ENCODE results near the gene GNA15.
"Not testable (repeated sequence)": the region's sequence is repeated elsewhere in the genome, so short reads cannot be mapped to it uniquely, and the experiment has no call there.

GNA15 gene

DNA sequence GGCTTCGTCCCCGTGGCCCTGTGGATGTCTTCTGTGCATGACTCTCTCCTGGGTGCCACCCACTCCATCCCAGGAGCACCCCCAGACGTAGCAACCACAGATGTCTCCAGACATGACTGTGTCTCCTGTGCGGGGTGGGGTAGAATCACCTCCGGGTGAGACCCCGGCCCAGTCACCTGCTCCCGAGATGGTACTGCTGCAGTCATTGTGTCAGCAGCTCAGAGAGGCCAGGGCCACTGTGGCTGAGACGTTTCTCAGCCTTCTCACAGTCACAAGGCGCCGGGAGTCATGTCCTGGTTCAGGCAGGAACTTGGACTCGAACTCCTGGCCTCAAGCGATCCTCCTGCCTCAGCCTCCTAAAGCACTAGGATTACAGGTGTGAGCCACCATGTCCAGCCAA is 66.5 kb downstream of the GNA15 start:
- TF ChIP-seq, protein P1, sequence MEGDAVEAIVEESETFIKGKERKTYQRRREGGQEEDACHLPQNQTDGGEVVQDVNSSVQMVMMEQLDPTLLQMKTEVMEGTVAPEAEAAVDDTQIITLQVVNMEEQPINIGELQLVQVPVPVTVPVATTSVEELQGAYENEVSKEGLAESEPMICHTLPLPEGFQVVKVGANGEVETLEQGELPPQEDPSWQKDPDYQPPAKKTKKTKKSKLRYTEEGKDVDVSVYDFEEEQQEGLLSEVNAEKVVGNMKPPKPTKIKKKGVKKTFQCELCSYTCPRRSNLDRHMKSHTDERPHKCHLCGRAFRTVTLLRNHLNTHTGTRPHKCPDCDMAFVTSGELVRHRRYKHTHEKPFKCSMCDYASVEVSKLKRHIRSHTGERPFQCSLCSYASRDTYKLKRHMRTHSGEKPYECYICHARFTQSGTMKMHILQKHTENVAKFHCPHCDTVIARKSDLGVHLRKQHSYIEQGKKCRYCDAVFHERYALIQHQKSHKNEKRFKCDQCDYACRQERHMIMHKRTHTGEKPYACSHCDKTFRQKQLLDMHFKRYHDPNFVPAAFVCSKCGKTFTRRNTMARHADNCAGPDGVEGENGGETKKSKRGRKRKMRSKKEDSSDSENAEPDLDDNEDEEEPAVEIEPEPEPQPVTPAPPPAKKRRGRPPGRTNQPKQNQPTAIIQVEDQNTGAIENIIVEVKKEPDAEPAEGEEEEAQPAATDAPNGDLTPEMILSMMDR (IDR thresholded peaks at IDR 0.05; ENCODE audit: insufficient read depth, low read depth, low read length, missing control alignments), result no peak
- H3K4me3 ChIP-seq (ENCODE audit: low read depth, low read length), result no peak overlapping the region
- no peak for DNase-seq (ENCODE audit: low read depth)

DNA sequence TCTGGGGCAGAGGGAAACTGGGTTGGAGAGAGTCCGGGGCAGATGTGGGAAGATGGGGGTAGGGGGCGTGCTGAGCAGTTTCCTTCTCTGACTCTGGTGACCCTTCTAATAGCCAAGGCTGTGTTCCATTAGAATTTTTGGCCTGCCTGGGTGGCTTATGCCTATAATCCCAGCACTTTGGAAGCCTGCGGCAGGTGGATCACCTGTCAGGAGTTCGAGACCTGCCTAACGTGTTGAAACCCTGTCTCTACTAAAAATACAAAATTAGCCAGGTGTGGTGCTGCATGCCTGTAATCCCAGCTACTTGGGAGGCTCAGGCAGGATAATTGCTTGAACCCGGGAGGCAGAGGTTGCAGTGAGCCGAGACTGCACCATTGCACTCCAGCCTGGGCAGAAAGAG is 67.1 kb downstream of the GNA15 start:
- H3K4me3 ChIP-seq (ENCODE audit: low read depth, low read length); DNase-seq (ENCODE audit: low read depth): not testable (repeated sequence)

DNA sequence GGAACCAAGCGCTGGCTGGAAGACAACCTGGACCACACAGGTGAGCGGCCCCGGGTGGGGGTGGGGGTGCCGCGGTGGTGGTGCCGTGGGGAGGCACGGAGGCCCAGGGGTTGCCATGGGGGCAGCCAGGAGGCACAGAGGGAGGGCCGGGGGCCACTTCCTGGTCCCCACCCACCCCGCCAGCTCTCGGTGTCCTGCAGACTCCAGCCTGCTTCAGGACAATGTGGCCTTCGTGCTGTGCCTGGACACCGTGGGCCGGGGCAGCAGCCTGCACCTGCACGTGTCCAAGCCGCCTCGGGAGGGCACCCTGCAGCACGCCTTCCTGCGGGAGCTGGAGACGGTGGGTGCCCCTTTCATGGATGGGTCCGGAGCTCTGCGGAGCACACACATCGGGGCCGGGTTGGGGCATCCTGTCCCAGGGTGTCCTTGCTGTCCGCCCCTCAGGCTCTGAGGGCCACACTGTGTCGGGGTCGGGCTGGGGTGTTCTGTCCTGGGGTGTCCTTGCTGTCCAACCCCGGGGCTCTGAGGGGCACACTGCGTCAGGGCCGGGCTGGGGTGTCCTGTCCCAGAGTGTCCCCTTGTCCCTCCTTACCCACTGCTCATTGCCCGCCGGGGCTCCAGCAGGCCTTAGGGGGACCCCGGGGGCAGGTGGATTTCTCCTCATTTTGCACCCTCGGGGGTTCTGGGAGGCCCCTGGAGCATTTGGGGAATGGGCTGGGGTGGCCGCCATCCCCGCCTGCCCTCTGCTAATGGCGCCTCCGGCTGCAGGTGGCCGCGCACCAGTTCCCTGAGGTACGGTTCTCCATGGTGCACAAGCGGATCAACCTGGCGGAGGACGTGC is 68.2 kb downstream of the GNA15 start:
- TF ChIP-seq, protein P1 (IDR thresholded peaks at IDR 0.05; ENCODE audit: insufficient read depth, low read depth, low read length, missing control alignments), result no peak
- no peak overlapping the region for H3K4me3 ChIP-seq (ENCODE audit: low read depth, low read length)
- DNase-seq (ENCODE audit: low read depth), result no peak

DNA sequence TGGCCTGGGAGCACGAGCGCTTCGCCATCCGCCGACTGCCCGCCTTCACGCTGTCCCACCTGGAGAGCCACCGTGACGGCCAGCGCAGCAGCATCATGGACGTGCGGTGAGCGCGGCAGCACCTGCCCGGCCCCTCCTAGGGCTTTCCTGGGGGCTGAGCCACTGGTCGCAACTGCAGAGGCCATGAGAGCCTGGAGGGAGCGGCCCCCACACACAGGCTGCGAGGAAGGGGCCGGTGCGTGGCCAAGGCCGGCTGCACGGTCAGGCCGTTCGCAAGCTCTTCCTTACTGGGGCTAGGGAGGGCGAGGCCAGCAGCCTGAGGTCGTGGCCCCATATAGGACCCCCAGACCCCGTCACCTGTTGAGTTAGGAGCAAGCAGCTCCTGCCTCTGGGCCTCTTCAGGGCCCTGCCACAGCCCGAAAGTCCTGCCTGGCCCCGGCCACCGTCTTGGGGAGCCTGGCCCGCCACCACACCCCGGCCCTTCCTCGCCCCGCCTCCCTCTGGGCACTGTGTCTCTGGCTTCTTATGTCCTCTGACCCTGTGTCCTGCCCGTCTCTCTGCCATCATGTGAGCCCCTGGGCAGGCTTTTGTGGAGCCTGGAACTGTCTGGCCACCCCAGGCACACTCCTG is 68.9 kb downstream of the GNA15 start:
- no peak for DNase-seq (ENCODE audit: low read depth)
- TF ChIP-seq, protein P1 (IDR thresholded peaks at IDR 0.05; ENCODE audit: insufficient read depth, low read depth, low read length, missing control alignments), result no peak
- no peak overlapping the region for H3K4me3 ChIP-seq (ENCODE audit: low read depth, low read length)

DNA sequence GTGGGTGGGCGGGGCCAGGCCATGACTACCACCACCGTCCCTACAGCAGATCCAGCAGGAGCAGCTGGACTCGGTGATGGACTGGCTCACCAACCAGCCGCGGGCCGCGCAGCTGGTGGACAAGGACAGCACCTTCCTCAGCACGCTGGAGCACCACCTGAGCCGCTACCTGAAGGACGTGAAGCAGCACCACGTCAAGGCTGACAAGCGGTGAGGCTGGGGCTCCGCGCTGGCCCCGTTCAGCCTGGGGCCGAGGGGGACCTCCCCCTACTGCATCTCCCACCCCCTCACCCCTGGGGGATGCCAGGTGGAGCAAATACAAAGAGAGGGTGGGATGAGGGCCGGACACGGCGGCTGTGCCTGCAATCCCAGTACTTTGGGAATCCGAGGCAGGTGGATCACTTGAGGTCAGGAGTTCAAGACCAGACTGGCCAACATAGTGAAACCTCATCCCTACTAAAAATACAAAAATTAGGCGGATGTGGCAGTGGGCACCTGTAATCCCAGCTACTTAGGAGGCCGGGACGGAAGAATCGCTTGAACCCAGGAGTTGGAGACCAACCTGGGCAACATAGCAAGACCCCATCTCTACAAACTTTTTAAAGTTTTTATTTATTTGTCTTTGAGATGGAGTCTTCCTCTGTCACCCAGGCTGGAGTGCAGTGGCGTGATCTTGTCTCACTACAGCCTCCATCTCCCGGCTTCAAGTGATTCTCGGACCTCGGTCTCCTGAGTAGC is 70.6 kb downstream of the GNA15 start:
- TF ChIP-seq, protein P1 (IDR thresholded peaks at IDR 0.05; ENCODE audit: insufficient read depth, low read depth, low read length, missing control alignments), result no peak
- no peak overlapping the region for H3K4me3 ChIP-seq (ENCODE audit: low read depth, low read length)
- DNase-seq (ENCODE audit: low read depth), result no peak

DNA sequence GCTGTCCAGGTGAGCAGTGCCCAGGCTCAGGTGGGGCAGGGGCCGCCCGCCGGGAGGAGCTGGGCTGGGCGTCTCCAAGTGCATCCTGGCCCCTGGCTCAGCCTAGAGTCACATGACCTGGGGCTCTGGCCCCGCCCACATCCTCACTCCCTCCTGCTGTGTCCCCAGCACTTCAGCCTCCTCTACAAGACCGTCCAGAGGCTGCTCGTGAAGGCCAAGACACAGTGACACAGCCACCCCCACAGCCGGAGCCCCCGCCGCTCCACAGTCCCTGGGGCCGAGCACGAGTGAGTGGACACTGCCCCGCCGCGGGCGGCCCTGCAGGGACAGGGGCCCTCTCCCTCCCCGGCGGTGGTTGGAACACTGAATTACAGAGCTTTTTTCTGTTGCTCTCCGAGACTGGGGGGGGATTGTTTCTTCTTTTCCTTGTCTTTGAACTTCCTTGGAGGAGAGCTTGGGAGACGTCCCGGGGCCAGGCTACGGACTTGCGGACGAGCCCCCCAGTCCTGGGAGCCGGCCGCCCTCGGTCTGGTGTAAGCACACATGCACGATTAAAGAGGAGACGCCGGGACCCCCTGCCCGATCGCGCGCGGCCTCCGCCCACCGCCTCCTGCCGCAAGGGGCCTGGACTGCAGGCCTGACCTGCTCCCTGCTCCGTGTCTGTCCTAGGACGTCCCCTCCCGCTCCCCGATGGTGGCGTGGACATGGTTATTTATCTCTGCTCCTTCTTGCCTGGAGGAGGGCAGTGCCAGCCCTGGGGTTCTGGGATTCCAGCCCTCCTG is 71.8 kb downstream of the GNA15 start:
- TF ChIP-seq, protein P1 (IDR thresholded peaks at IDR 0.05; ENCODE audit: insufficient read depth, low read depth, low read length, missing control alignments), result no peak
- no peak overlapping the region for H3K4me3 ChIP-seq (ENCODE audit: low read depth, low read length)
- no peak for DNase-seq (ENCODE audit: low read depth)
